Hypothalamus (tissue), 51 donors: Measurements from ENCODE around the gene C4A.
"Not testable (repeated sequence)": the region's sequence is repeated elsewhere in the genome, so short reads cannot be mapped to it uniquely, and the experiment has no call there.

Experiments used
- DNase-seq, 51 donors: peaks; one replicate each; lab custom pipeline; 2025; lab: John Stamatoyannopoulos, UW

Gene C4A

GRCh38 chr6:32014547-32014946 is 32.7 kb downstream of the C4A start, which contains the start of gene C4B:
Gene C4B, plus strand, starts transcription at chr6:32014795. Its CDS starts 51 bp downstream, at chr6:32014846.
- not testable (repeated sequence) for DNase-seq

GRCh38 chr6:32022100-32022499 is 40.2 kb downstream of the C4A start:
- not testable (repeated sequence) for DNase-seq

- not testable (repeated sequence) for DNase-seq
Measured at GRCh38 chr6:32028631-32029030, 46.8 kb downstream of the C4A start.

DNA sequence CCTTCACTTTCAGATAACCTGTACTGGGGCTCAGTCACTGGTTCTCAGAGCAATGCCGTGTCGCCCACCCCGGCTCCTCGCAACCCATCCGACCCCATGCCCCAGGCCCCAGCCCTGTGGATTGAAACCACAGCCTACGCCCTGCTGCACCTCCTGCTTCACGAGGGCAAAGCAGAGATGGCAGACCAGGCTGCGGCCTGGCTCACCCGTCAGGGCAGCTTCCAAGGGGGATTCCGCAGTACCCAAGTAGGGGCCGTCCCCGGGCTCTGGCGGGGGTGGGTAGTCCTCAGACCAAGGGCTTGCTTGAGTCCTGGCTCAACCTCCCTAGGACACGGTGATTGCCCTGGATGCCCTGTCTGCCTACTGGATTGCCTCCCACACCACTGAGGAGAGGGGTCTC is 47.7 kb downstream of the C4A start:
- DNase-seq: not testable (repeated sequence)

DNA sequence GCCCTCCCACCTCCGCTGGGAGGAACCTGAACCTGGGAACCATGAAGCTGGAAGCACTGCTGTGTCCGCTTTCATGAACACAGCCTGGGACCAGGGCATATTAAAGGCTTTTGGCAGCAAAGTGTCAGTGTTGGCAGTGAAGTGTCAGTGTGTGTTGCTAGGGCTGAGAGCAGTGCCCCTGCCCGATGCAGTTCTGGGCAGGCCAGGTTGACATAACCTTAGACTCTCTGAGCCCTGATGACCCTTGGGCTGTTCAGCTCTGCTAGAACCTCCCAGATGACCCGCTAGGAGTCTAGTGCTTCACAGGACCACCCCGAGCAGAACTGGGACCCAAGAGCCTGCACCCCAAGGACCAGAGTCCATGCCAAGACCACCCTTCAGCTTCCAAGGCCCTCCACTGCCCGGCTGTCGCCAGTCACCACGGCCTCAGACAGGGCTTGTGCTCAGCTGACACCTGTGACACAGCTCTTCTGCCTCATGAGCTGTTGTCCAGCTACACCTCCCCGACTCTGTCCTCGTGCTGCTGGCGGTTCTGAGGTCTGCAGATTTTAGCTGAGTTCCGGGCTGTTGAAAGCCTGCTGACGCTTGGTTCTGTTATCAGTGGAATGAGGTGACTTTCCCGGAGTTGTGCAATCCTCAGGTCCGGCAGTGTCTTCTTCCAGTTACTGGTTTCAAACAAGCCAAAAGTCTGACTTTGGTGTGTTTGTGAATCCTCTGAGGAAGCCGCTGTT is 53.6 kb downstream of the C4A start:
- DNase-seq: not testable (repeated sequence)

GRCh38 chr6:32037136-32037535 is 55.3 kb downstream of the C4A start:
- DNase-seq: not testable (repeated sequence)

- not testable (repeated sequence) for DNase-seq
Measured at GRCh38 chr6:32037598-32038524, 56.0 kb downstream of the C4A start, which contains the start of gene CYP21A2. Gene CYP21A2, plus strand, starts transcription at chr6:32038415. Its CDS starts 8 bp downstream, at chr6:32038423.

DNA sequence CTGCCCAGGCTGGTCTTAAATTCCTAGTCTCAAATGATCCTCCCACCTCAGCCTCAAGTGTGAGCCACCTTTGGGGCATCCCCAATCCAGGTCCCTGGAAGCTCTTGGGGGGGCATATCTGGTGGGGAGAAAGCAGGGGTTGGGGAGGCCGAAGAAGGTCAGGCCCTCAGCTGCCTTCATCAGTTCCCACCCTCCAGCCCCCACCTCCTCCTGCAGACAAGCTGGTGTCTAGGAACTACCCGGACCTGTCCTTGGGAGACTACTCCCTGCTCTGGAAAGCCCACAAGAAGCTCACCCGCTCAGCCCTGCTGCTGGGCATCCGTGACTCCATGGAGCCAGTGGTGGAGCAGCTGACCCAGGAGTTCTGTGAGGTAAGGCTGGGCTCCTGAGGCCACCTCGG is 57.0 kb downstream of the C4A start:
- DNase-seq: not testable (repeated sequence)

DNA sequence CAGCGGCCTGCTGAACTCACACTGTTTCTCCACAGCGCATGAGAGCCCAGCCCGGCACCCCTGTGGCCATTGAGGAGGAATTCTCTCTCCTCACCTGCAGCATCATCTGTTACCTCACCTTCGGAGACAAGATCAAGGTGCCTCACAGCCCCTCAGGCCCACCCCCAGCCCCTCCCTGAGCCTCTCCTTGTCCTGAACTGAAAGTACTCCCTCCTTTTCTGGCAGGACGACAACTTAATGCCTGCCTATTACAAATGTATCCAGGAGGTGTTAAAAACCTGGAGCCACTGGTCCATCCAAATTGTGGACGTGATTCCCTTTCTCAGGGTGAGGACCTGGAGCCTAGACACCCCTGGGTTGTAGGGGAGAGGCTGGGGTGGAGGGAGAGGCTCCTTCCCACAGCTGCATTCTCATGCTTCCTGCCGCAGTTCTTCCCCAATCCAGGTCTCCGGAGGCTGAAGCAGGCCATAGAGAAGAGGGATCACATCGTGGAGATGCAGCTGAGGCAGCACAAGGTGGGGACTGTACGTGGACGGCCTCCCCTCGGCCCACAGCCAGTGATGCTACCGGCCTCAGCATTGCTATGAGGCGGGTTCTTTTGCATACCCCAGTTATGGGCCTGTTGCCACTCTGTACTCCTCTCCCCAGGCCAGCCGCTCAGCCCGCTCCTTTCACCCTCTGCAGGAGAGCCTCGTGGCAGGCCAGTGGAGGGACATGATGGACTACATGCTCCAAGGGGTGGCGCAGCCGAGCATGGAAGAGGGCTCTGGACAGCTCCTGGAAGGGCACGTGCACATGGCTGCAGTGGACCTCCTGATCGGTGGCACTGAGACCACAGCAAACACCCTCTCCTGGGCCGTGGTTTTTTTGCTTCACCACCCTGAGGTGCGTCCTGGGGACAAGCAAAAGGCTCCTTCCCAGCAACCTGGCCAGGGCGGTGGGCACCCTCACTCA is 57.7 kb downstream of the C4A start:
- DNase-seq: not testable (repeated sequence)

GRCh38 chr6:32040299-32041049 is 58.6 kb downstream of the C4A start:
- not testable (repeated sequence) for DNase-seq

DNA sequence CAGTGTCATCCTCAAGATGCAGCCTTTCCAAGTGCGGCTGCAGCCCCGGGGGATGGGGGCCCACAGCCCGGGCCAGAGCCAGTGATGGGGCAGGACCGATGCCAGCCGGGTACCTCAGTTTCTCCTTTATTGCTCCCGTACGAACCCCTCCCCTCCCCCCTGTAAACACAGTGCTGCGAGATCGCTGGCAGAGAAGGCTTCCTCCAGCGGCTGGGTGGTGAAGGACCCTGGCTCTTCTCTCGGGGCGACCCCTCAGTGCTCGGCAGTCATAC is 59.1 kb downstream of the C4A start:
- not testable (repeated sequence) for DNase-seq

GRCh38 chr6:32041385-32041784 is 59.5 kb downstream of the C4A start:
- DNase-seq: not testable (repeated sequence)

GRCh38 chr6:32042276-32042675 is 60.4 kb downstream of the C4A start:
- not testable (repeated sequence) for DNase-seq

GRCh38 chr6:32043589-32044380 is 61.9 kb downstream of the C4A start:
- DNase-seq: not testable (repeated sequence)

- DNase-seq: not testable (repeated sequence)
Measured at GRCh38 chr6:32044916-32045315, 63.1 kb downstream of the C4A start.

DNA sequence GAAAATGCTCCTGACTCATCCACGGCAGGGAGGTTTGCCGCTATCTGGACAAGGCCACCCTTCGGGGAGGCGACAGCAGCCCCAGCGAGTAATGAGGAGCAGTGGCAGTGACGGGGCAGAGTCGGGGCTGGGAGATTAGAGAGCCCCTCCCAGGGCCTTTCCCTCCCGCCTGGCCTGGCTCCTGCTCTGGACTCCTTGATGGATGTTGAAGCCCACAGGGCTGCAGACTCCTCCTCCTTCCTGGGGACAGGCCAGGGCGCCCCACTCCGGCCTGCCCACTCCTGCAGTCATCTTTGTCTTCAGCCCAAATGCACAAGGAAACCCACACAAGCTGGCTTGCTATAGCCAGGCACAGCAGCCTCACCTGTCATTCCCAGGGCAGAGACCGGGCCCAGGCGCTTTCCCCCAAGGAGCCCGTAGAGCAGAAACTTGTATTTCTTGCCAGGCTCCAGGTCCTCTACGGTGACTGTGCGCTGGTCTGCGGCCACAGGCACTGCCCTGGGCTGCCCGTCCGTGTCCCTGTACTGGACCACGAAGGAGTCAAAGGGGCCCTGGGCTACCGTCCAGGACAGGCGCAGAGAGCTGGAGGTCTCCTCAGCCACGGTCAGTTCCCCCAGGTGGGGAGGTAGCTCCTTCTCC is 64.1 kb downstream of the C4A start:
- peak in 2 of 51 donors; percentile 7 to 19 for DNase-seq

- DNase-seq: peak in 22 of 51 donors; percentile 1 to 67 (median 26)
Measured at GRCh38 chr6:32046450-32047083, 64.7 kb downstream of the C4A start.

DNA sequence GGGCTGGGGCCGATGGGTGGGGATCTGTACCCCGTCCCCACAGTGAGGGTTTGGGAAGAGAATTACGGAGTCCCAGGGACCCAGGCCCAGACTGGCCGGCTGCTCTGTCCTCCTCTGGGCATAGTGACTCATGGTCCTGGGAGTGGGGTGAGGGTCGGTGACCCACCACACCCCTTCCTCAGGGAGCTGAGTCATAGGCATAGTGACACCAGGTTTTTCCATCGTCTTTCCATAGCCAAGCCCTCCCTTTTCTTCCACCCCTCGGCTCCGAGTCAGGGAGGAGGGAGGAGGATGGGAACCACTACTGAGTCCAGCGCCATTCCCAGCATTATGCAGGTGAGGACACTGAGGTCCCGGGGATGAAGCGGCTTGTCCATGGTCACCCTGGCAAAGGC is 65.2 kb downstream of the C4A start:
- DNase-seq: peak in 13 of 51 donors; percentile 13 to 67 (median 42)
